Uterus (tissue), 2 donors: Measurements from ENCODE around the gene C1orf198.

Experiments
- CTCF ChIP-seq, 4 experiments: fragments of 200-600 bp in 2 of 4; fragments of 450-650 bp in 2 of 4; sonication (generic) in 2 of 4; IDR thresholded peaks; one replicate each; pipeline ENCODE4 v1.5.1; 2016 to 2019; ENCODE audit warnings: antibody characterized with exemption in 4 of 4, mild to moderate bottlenecking in 2 of 4, moderate library complexity in 1 of 4
- POLR2A ChIP-seq, 2 donors: fragments of 450-650 bp; IDR thresholded peaks; one replicate each; pipeline ENCODE4 v1.6.1; 2016; ENCODE audit warnings: antibody characterized with exemption in 2 of 2, mild to moderate bottlenecking in 1 of 2, moderate library complexity in 1 of 2

- TF ChIP-seq CTCF (IDR thresholded peaks at IDR 0.05) (no peak), POLR2A (IDR thresholded peaks at IDR 0.05) (no peak)
Observed at GRCh38 chr1:230850547-230850946, 17.8 kb downstream of the C1orf198 start.
